Activated B cell treated with CpG ODN at 0.5 μM for 24 hours (primary cell): ENCODE data around the gene GNAI3. TPM values are rescaled to one million over a fixed set of nuclear protein-coding genes. Genes with fewer than 3 reads are reported as not detected.

Source experiments
- ATAC-seq: fragments of 200-7000 bp; cut with Tn5 transposase; one replicate; pipeline ENCODE4 v1.10.0; 2021; ENCODE audit warnings: low read depth, mild to moderate bottlenecking, moderate library complexity
- CTCF ChIA-PET: fragments of 350-600 bp; sonication (Branson Sonifier 250); formaldehyde crosslinking; loops from one replicate; lab custom pipeline; 2021; ENCODE audit warnings: antibody characterized with exemption; lab: Charles Lee
- POLR2A ChIA-PET: fragments of 350-600 bp; sonication (Branson Sonifier 250); formaldehyde crosslinking; loops from one replicate; lab custom pipeline; 2021; ENCODE audit warnings: antibody characterized with exemption; lab: Charles Lee
- DNase-seq: peaks from one replicate; pipeline ENCODE4 v3.0.0; 2022
- H3K27ac Mint-ChIP-seq: one replicate; pipeline ENCODE4 v1.8.0; 2020; ENCODE audit warnings: mixed read lengths
- H3K27me3 Mint-ChIP-seq: one replicate; pipeline ENCODE4 v1.8.0; 2021; ENCODE audit warnings: mixed read lengths
- H3K36me3 Mint-ChIP-seq: one replicate; pipeline ENCODE4 v1.8.0; 2021; ENCODE audit warnings: low read depth, mixed read lengths
- H3K4me1 Mint-ChIP-seq: one replicate; pipeline ENCODE4 v1.8.0; 2021; ENCODE audit warnings: mixed read lengths
- H3K4me3 Mint-ChIP-seq: one replicate; pipeline ENCODE4 v1.8.0; 2020; ENCODE audit warnings: mild to moderate bottlenecking, mixed read lengths
- H3K9me3 Mint-ChIP-seq: one replicate; pipeline ENCODE4 v1.8.0; 2020; ENCODE audit warnings: mixed read lengths
- intact Hi-C: fragments of 100-400 bp; cut with micrococcal nuclease; formaldehyde crosslinking; loops from one replicate; pipeline ENCODE4 v1.15.1; 2024
- total RNA-seq: library from RNA; stranded (reverse); gene quantifications from 2 replicates; pipeline ENCODE4 v1.2.3, GENCODE V29; 2022
- TF ChIP-seq, protein P1 (sequence below): fragments of 200-600 bp; IDR thresholded peaks from one replicate; pipeline ENCODE4 v1.8.0; 2022; ENCODE audit warnings: antibody characterized with exemption, mild to moderate bottlenecking

Gene GNAI3
- total RNA-seq, 1 donor from 2014 or later: 8.4 TPM

DNA sequence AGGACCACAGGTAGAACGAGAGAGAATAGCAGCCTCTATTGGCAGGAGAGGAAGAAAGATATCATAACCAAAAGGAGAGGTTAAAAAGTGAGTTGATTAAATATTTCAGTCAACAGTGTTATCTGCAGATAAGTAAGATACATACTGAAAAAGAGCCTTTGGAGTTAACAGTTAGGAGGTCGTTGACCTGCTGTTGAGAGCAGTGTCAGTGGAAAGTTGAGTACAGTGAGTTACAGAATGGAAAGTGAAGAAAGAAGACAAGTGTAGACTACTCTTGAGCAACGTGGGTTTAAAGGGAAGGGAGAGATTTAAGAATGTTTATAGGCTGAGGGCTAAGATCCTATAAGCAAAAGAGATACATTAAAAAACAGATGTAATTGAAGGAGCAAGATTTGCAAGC, 40.8 kb downstream of the GNAI3 start:
- no peak for ATAC-seq
- TF ChIP-seq, protein P1, sequence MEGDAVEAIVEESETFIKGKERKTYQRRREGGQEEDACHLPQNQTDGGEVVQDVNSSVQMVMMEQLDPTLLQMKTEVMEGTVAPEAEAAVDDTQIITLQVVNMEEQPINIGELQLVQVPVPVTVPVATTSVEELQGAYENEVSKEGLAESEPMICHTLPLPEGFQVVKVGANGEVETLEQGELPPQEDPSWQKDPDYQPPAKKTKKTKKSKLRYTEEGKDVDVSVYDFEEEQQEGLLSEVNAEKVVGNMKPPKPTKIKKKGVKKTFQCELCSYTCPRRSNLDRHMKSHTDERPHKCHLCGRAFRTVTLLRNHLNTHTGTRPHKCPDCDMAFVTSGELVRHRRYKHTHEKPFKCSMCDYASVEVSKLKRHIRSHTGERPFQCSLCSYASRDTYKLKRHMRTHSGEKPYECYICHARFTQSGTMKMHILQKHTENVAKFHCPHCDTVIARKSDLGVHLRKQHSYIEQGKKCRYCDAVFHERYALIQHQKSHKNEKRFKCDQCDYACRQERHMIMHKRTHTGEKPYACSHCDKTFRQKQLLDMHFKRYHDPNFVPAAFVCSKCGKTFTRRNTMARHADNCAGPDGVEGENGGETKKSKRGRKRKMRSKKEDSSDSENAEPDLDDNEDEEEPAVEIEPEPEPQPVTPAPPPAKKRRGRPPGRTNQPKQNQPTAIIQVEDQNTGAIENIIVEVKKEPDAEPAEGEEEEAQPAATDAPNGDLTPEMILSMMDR: no peak
- ChIA-PET CTCF (no interaction called here), POLR2A (no interaction called here)
- no peak for DNase-seq
- Mint-ChIP-seq H3K4me1 (no peaks in the 10 kb centered on the region), H3K4me3 (no peak overlapping the region), H3K36me3 (peaks cover 86% of the 10 kb centered on the region), H3K27me3 (no peaks in the 10 kb centered on the region), H3K27ac (no peak overlapping the region), H3K9me3 (no peaks in the 10 kb centered on the region)
- intact Hi-C loops: no loop called here

DNA sequence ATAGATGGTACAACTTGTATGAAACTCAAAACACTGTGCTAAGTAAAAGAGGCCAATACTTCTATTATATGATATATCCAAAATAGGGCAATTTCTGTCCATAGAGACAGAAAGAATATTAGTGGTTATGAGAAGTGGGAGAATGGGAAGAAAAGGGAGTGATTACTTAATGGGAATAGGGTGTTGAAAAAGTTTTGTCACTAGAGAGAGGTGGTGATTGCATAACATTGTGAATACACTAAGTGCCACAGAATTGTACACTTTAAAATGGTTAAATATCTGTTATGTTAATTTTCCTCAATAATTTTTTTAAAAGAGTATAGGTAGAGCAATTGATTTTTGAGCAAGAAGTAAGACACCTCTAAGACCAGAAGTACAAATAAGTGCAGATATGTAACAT, 41.3 kb downstream of the GNAI3 start:
- ChIA-PET POLR2A (no interaction called here), CTCF (no interaction called here)
- no peak for DNase-seq
- H3K36me3 Mint-ChIP-seq: peaks cover 83% of the 10 kb centered on the region
- no peaks in the 10 kb centered on the region for H3K27me3 Mint-ChIP-seq
- no peaks in the 10 kb centered on the region for H3K4me1 Mint-ChIP-seq
- no peak overlapping the region for H3K27ac Mint-ChIP-seq
- intact Hi-C loops: no loop called here
- H3K9me3 Mint-ChIP-seq: no peaks in the 10 kb centered on the region
- no peak for ATAC-seq
- no peak overlapping the region for H3K4me3 Mint-ChIP-seq
- TF ChIP-seq, protein P1: no peak

DNA sequence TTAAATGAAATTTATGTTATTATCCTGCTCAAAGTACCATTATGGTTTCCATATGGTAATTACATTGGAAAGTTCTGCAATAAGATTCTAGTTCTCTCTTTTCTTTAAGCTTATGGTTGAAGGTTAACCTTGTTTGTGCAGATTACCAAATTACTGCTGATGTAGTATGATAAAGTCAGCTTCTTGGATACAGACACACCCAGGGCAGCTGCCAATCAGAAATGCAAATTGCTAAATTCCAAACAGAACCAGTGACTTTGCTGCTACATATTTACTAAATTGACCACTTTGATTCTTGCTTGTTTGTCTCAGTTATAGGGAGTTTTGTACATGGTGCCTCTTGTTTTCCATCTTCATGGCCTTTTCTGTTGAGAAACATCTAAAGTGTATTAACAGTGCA, 44.5 kb downstream of the GNAI3 start:
- no peak for ATAC-seq
- no peaks in the 10 kb centered on the region for H3K27me3 Mint-ChIP-seq
- POLR2A ChIA-PET: no interaction called here
- peaks cover 73% of the 10 kb centered on the region for H3K36me3 Mint-ChIP-seq
- H3K4me3 Mint-ChIP-seq: no peak overlapping the region
- CTCF ChIA-PET: no interaction called here
- no peaks in the 10 kb centered on the region for H3K9me3 Mint-ChIP-seq
- no peak overlapping the region for H3K27ac Mint-ChIP-seq
- TF ChIP-seq, protein P1: no peak
- H3K4me1 Mint-ChIP-seq: no peaks in the 10 kb centered on the region
- no peak for DNase-seq
- intact Hi-C loops: no loop called here

DNA sequence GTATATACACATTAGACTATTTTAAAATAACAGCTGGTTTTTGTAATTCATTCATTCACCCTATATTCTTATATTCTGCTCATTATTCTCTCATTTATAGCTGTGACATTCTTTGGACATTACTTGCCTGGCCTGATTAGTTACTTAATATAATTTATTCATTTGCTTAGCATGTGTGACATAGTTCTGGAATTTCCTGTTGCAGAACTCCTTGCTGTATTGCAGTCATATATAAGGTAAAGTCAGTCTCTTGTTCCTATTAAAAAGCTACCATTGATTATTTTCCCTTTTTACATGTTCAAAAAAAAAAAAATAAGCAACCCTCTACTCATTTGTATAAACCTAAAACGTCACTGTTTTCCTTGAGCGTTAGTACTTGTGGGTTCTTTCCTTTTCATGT, 47.1 kb downstream of the GNAI3 start:
- POLR2A ChIA-PET: no interaction called here

DNA sequence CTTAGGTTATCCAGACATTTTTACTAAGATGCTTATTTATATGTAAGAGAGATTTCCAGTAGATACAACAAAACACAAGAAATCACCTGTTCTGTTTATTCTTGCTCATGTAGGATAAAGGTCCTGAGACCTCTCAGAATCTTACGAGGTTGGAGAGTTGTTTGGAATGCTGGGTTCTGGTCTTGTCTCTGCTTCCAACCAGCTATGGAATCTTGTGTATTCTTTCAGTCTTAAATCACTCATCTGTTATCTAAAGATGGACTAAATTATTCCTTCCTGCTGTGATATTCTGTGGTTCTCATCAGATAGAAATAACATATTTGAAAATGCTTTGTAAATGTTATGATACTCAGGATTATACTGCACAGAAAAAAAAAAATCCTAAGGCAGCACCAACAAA, 49.7 kb downstream of the GNAI3 start:
- TF ChIP-seq, protein P1: no peak
- POLR2A ChIA-PET: interaction anchor here (0.8 to 1.5 kb wide), 2 partner anchors 23 to 50 kb away, joined by 3 read pairs; partner anchors contain the start of gene GNAI3
- no peaks in the 10 kb centered on the region for H3K4me1 Mint-ChIP-seq
- H3K27me3 Mint-ChIP-seq: no peaks in the 10 kb centered on the region
- DNase-seq (no peak), ATAC-seq (no peak)
- intact Hi-C loops: loop anchor here (2.0 kb wide), 1 partner anchor 13 kb away; no protein-coding TSS in a partner anchor
- CTCF ChIA-PET: interaction anchor here (1.0 kb wide), 1 partner anchor 33 kb away, joined by 3 read pairs; no protein-coding TSS in a partner anchor
- no peak overlapping the region for H3K27ac Mint-ChIP-seq
- H3K36me3 Mint-ChIP-seq: peaks cover 31% of the 10 kb centered on the region
- H3K9me3 Mint-ChIP-seq: no peaks in the 10 kb centered on the region
- no peak overlapping the region for H3K4me3 Mint-ChIP-seq

More for the DNA sequence above, 47.1 kb downstream of the GNAI3 start:
- no peaks in the 10 kb centered on the region for H3K9me3 Mint-ChIP-seq
- intact Hi-C loops: no loop called here
- H3K4me3 Mint-ChIP-seq: no peak overlapping the region
- peaks cover 54% of the 10 kb centered on the region for H3K36me3 Mint-ChIP-seq
- DNase-seq (no peak), ATAC-seq (no peak)
- no peak overlapping the region for H3K27ac Mint-ChIP-seq
- CTCF ChIA-PET: no interaction called here
- no peaks in the 10 kb centered on the region for H3K27me3 Mint-ChIP-seq
- TF ChIP-seq, protein P1: no peak
- H3K4me1 Mint-ChIP-seq: no peaks in the 10 kb centered on the region
